Left lobe of liver (tissue), 2 donors: ENCODE measurements around the gene FAM221B. TPM values are rescaled to one million over a fixed set of nuclear protein-coding genes. Genes with fewer than 3 reads are reported as not detected.

ENCODE experiments used
- ATAC-seq: fragments of 200-7000 bp; cut with Tn5 transposase; one replicate; pipeline ENCODE4 v1.9.1; 2020; ENCODE audit warnings: mild to moderate bottlenecking, moderate library complexity
- DNase-seq: peaks from one replicate; pipeline ENCODE4 v3.0.0-alpha.2; 2020; ENCODE audit warnings: low spot score
- total RNA-seq: library from RNA; stranded (reverse); gene quantifications from one replicate; pipeline ENCODE4 v1.2.1, GENCODE V29; 2021
- donor health status: DM: no; HTN: no; CAD: no; lungs with moderate emphysema.
- donor health status: DM: no; HTN: yes; CAD: no.

The FAM221B gene
- total RNA-seq, 1 donor from 2014 or later = not detected

DNA sequence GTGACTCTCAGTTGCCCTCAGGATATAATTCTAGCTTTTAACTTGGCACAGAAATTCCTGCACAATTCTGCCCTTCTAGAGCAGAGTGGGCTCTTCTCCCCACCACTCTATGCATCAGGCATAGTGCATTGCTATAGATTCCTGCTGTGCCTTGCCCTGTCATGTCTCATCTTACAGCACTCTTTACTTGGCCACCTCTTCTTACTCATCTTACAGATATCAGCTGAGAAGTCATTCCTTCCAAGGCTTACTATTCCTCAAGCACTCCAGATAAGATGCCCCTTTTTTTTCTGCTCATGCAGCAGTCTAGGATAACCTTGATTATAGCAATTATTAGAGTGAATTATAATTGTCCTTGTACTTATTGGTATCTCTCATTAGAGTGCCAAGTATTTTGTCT lies 5.6 kb downstream of the FAM221B start:
- DNase-seq = no peak
- ATAC-seq = no peak

DNA sequence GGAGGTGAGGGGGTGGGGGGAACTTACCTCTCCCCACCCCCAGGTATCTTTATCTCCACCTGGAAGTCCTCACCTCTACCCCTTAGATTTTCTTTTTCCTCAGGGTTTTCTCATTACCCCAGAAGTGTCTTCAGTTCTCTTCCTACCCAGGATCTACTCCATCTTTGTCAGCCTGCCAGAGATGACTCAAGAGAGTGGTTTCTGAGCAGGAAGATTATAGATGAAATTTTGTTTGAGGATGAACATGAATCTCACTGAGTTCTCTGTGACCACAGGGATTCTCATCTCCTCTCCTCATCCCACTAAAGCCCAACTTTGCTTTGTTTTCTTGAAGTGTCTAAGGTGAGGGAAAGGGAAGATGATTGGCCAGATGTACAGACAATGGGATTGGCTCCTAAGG lies 8.5 kb downstream of the FAM221B start:
- ATAC-seq = no peak
- no peak for DNase-seq

DNA sequence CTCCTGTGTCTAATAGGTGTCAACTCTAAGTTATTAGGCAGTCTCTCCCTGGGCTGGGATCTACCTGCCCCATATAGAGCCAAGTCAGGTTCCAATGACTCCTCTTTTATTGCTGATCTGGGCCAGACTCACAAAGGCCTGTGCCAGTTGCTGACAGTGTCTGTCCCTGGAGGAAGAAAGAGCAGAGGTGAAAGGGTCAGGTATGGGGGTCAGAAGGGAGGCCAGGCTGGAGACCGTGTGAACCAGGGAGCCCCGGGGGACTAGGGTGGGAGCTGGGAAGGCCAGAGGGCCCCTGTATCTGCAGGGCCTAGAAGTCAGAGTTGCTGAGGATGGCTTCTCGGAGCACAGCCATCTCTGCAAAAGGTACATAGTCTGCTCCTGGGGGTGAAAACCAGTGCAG lies 10.2 kb downstream of the FAM221B start:
- ATAC-seq = no peak
- DNase-seq = no peak

DNA sequence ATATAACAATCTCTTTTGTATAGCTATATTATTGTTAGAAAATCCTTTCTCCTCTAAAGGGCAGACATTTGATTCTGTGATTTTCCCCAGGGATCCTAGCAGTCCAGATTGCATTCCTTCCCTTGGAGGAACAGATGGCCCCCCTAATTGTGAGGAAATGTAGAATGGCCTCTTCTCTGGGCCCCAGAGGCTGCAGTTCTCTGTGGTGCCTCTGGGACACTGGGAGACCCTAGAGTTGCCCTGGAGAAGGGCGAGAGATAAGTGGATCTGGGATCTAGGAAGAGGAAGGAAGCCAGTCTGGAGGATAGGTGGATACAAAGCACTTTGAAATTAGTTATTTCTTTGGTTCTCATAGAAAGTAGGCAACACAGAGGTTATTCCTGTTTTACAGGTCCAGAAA lies 11.8 kb downstream of the FAM221B start:
- no peak for ATAC-seq
- DNase-seq = no peak

DNA sequence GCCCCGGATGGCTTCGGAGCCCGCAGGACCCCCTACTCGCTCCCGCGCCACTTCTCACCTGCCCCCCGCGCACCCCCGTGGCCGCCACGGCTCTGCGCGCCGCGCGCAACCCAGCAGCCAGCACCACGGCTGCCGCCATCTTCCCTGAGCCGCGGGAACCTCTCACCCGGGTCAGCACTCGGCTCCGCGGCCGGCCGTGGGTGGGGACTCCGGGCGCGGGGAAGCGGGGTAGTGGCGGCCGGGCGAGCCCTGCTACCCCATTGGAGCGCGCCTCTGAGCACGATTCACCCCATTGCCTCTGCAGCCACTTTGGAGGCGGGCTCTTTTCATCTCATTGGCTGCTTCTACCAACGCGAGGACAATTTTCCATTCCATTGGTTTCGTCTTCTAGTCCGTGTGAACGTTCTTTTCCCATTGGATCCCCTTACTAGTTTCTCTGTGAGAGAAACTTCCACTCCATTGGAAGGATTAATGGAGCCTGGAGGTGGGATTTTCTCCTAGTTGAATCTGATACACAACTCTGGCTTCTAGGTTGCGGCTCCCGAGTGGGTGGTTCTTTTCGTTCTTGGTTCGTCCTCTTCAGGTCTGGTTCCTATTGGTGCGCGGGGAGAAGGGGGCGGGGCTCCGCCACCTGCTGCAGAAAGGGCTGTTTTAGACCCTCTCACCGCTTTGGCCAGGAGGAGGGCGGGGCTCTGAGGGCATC lies 13.5 kb downstream of the FAM221B start, which contains the start of gene HINT2:
HINT2 (minus strand) TSS at position 202 of the 703 bp plus-strand sequence; CDS start at position 139, 63 bp downstream.
- DNase-seq (peak; percentile 98), ATAC-seq (peak; percentile 80)

DNA sequence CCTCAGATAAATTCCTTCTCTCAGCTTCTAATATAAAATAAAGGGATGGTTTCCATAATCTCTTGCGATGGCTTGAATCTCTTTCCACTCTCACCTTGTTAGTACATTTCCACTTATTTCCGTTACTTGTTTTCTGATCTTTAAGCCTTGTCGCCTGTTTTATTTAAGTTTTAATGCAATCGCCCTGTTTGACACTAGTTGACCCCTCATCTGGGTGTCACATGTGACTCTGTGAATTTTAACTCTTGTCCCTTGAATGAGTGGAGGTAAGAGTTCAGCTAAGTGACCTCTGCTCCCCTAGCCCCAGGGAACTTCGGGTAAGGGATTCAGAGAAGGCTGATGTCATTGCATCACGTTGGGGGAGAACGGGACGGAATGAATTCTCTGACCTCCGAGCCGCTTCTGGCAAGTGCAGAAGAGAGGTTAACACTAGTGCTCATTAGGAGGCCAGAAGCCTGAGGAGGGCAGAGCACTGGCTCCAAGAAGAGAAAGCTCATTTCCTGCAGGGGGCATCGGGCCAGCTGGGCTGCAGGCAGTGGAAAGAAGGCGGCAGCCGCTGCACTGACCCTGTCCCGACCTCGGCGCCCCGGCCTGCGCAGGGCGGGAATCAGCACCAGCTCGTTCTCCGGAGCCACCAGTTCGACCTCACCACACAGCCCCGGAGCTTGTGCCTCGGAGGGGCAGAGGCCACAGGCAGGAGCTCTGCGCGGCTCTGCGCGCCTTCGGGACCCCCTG lies 14.3 kb downstream of the FAM221B start:
- ATAC-seq (peak; percentile 56), DNase-seq (peak; percentile 91)

DNA sequence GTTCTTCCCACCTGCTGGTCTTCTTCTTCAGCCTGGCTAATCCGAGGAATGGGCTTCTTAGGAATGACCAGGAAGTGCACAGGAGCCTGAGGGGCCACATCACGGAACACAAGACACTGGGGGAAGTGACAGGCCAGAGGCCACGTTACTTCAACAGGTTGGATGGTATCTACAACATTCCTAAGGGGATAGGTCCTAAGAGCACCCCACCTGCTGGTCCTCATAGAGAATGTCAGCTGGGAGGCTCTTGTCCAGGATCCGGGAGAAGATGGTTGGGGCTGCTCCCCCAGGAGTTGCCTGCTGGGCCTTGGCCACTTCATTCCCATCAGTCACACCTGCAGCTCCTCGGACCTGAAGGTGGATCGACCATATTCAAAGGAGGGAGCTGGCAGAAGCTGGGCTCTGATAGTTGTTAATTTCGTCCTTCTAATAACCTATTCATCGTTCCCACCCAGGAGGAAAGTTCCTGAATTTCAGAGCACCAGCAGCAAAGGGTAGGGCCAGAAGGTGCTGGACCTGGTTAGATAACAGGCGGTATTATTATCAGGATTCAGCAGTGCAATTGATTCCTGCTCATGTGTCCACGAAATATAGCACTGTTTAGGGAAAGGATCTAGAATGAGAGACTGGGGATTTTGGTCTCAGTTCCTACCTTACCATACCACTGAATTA lies 15.0 kb downstream of the FAM221B start:
- ATAC-seq (no peak), DNase-seq (no peak)

DNA sequence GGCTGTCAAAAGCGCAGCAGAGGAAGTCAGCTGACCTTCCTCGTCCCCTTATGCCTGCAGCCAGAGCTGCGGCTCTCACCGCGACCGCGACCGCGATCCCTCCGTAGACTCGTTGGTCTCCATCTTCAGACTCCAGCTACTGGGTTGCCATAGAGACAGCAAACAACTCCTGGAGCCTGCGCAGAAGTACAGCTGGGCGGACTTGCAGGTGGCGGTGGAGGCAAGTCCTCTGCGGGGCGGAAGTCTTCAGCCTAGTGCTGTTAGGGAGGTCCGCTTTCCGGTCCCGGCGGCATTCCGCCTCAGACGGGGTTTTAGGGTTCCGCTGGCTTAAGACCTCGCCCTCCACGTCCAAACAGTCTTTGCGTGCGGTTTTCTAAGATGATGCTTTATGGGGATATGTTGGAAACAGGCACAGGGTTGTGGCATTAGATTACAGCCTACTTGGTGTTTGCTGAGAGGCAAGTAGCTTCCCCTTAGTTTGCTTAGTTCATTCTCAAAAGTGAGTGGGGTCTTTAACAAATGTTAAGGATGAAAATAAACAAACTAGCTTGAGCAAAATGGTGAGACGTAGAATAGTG lies 16.4 kb downstream of the FAM221B start, which contains the start of gene SPAG8:
SPAG8 (minus strand) TSS at position 238 of the 578 bp plus-strand sequence; CDS start at position 123, 115 bp downstream.
- DNase-seq = peak; percentile 93
- peak; percentile 58 for ATAC-seq

DNA sequence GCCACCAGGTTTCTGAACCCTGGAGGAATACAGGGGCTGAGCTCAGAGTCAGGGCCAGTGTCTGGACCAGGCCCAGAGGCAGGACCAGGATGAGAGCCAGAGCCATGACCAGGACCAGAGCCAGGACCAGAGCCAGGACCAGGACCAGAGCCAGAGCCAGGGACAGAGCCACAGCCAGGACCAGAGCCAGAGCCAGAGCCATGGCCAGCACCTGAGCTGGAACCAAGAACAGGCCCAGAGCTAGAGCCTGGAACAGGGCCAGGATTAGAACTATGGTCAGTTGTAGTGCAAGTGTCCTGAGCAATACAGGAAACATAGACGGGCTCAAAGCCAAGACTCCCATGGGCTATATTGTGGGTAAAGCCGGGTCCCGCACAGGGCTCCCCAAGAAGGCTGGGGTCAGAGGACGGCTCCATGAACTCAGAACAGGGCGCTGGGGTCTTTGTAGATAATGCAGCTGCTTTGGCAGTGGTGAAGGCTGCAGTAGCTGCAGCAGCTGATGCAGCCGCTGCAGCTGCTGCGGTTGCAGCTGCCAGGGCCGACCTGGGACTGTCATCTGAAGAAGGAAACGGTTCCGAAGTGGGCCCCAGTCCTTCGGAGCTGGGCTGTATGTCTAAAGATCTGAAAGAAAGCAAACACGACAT lies 17.0 kb downstream of the FAM221B start:
- peak; percentile 89 for DNase-seq
- peak; percentile 61 for ATAC-seq

DNA sequence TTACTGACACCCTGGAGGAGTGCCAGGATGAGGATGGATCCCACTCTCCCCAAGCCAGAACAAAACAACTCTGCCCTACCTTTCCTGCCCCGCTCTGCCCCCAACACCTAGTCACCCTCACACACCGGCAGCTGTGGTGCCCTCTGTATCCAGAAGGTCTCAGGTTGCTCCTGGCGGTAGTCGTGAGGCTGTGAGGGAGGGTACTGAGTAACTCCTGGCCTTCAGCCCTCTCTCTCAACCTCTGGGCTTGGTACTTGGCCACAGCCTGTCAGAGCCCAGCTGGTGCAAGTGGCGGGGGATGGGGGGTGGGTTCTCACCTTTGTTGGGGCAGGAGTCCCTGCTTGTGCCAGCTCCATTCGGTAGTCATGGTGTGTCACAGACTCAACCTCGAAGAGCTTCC lies 18.4 kb downstream of the FAM221B start:
- DNase-seq (no peak), ATAC-seq (no peak)

DNA sequence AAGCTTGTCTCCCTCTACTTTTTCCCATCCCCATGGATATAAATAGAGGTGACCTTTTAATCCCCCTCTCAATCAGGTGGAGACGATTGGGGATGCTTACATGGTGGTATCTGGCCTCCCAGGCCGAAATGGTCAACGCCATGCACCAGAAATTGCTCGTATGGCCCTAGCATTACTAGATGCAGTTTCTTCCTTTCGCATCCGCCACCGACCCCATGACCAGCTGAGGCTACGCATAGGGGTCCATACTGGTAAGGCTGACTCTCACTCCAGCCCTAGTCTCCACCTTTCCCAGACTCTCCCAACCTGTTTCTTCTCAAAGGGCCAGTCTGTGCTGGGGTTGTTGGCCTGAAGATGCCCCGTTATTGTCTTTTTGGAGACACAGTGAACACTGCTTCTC lies 20.1 kb downstream of the FAM221B start:
- DNase-seq (no peak), ATAC-seq (no peak)

DNA sequence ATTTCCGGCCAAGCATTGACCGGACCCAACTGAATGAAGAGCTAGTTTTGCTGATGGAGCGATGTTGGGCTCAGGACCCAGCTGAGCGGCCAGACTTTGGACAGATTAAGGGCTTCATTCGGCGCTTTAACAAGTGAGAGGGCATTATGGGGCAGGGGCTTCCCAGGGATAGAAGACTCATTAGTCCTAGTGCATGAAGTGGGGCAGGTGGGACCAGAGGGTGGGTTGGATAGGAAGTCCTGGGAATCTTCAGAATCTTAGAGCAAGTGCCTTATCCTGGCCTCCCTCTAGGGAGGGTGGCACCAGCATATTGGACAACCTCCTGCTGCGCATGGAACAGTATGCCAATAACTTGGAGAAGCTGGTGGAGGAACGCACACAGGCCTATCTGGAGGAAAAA lies 22.4 kb downstream of the FAM221B start:
- no peak for ATAC-seq

DNA sequence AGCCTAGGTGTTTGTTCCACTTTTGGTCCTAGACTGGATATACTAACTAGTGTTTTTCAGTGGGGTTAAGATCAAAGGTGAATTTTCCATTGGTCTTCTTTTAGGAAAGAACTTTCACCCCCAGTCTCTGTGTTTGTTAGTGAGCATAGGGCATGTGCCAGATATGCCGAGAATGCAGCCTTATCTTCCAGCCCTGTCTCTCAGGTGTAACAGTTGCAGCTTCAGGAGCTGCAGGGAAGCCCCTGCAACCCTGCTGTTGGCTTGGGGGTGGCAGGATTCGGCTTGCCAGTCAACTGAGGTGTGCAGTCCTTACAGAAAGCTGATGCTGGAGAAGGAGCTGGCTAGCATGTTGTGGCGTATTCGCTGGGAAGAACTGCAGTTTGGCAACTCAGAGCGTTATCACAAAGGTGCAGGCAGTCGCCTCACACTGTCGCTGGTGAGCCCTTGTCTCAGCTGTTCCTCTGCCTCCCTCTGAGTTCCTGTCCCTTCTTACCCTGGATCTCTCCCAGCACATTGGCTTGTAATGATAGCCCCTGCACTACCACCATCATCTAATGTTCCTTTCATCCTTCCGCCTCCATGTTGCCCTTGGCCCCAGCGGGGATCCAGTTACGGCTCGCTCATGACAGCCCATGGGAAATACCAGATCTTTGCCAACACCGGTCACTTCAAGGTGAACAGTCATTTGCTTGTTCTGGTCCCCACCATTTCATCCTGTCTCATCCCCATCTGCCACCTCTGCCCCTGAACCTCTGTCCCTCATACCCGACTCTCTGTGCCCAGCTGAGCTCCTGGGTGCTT lies 27.0 kb downstream of the FAM221B start:
- DNase-seq (no peak), ATAC-seq (no peak)

More for the DNA sequence above, 22.4 kb downstream of the FAM221B start:
- DNase-seq = no peak

DNA sequence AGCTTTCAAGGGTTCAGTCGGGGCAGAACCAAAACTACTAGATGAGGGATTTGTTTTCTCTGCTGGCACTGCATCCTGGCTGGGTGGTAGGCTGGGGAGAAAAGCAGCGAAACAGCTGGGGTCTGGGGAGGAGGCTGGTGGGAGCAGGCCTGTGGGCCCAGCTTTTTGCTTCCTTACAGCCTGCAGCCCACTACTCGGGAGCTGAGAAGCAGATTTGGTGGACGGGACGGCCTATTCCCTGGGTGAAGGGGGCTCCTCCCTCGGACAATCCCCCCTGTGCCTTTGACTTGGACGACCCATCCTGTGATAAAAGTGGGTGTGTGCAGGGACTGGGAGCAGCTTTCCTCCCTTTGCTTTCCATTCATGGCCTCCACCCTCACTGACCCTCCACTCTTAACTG lies 28.0 kb downstream of the FAM221B start:
- ATAC-seq (no peak), DNase-seq (no peak)

DNA sequence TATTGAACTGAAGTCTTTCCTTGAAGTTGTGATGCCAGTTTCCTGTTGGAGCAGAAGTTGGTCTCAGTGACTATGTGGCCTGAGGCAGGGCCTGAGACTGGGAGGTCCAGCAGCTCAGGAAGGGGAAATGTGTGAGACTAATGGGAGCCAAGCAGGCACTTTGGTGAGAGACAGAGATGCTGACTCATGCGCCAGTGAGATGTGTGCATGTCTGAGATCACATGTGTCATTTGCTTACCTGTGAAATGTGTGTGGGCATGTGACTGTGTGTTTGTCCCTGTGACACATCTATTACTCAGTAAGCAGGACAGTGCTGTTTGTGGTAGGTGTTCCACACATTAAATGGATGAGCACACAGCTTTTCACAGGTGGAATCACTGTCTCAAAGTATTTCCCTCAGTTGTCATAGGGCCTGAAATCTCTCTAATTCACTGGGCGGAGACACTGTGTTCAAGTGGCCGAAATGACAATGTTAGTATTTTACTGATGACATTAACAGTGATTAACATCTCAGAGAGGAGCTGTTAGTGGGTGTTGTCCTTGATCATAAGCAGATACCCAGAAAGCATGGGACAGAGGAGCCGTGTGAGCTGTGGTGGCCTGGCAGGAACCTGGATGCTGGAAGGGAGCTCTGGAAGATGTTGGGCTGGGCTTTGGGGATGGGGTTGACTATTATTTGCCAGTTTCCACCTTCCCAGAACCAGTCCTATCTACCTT lies 29.7 kb downstream of the FAM221B start:
- DNase-seq (no peak), ATAC-seq (peak; percentile 19)

DNA sequence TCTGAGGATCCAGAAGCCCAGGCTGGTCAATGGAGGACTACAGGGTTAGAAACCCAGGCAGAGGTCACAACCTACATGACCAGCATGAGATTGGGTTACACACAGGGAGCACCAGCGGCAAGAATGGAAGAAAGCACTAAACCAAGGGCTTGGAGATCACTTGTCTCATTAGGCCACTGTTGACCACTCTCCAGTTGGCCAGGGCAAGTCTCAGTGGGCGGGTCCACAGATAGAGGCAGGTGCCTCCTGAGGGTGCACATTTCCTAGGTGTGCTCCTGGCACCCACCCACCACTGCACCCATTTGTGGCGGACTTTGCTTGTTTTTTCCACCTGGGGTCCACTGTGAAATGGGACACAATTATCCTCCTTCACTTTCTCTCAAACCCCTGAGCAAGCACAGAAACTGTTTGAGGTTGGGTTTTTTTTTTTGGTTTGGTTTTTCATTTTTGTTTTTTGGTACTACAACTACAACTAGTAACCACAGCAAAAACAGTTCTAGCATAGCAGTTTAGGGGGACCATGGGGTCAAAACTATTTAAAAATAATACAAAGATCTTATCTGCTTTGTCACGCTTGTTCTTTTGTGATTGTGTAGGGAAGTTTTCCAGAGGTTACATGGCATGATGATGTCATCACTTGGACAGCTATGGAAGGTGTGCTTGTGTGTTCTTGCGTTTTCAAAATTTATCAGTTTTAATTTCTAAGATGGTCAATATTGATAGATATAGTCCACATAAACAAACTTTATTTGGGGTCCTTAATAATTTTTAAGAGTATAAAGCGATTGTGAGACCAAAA lies 31.0 kb downstream of the FAM221B start:
- no peak for DNase-seq
- ATAC-seq = no peak

DNA sequence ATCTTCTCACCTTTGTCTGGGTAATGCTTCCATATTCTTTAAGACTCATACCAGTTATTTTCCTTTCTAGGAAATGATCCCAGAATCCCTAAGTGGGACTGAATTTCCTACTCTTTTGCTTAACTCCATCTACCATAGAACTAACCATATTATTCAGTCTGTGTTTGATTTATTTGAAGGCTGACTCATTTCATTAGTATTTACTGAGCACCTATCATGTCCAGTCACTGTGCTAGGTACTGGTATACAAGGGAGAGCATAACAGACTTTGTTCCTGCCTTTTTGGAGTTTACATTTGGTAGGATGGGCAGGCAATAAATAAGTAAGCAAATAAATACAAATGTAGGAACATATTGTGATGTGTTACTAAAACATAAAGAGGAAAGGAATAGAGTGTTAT lies 32.8 kb downstream of the FAM221B start:
- DNase-seq (no peak), ATAC-seq (no peak)

DNA sequence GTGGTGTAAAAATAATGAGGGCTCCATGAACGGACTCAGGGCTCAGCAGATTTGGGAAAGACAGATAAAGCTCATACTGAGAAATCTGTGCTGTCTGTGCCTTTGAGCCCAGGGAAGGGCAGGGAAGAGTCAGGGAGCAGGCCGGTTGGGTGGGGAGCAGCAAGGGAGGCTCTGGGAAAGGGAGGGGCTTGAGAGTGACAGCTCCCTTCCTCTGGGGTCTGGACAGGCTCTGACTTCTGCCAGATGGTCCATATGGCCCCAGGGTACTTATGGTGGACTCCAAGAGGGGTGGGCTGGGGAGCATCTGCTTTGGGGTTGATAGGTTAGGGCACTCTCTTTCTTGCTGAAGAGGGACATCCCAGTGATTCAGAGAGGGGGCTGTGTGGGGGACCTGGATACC lies 35.1 kb downstream of the FAM221B start:
- ATAC-seq (no peak), DNase-seq (no peak)

DNA sequence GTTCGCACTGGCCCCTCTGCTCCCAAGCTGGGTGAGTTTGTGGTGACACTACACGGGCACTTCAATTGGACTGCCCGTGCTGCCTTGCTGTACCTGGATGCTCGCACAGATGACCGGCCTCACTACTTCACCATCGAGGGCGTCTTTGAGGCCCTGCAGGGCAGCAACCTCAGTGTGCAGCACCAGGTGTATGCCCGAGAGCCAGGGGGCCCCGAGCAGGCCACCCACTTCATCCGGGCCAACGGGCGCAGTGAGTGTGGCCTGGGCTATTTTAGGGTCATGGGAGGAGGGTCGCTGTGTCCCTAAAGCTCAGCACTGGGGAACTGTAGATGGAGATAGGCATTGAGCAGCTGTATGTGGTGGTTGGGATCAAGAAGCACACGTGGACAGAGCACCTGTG lies 35.7 kb downstream of the FAM221B start:
- DNase-seq = no peak
- ATAC-seq = no peak
